HepG2 (cell line): ENCODE data around the gene PSORS1C2. TPM values are rescaled to one million over a fixed set of nuclear protein-coding genes. Genes with fewer than 3 reads are reported as not detected.

Experiments used
- ATAC-seq: fragments of 200-7000 bp; cut with Tn5 transposase; 3 replicates; pipeline ENCODE4 v1.9.1; 2020; ENCODE audit warnings: mild to moderate bottlenecking, moderate library complexity
- BruUV-seq: library from RNA; stranded (reverse); fragments of 400-500 nt; replicated peaks from 2 replicates; lab custom pipeline; 2021; lab: Mats Ljungman, UMichigan
- CTCF ChIA-PET: fragments of 300-600 bp; formaldehyde crosslinking; extraction: SDS; loops from one replicate; lab custom pipeline; 2021; ENCODE audit warnings: low total read pairs, inconsistent platforms, low intra/inter-chr PET ratio; lab: Yijun Ruan, JAX
- POLR2A ChIA-PET: fragments of 350-600 bp; sonication (Branson Sonifier 250); formaldehyde crosslinking; loops from one replicate; lab custom pipeline; 2020; ENCODE audit warnings: antibody characterized with exemption, inconsistent platforms; lab: Yijun Ruan, JAX
- DNase-seq: peaks from one replicate; pipeline ENCODE4 v3.0.0-alpha.2; 2015; ENCODE audit warnings: low spot score
- FAIRE-seq: peaks from 3 replicates; lab custom pipeline; 2011; peaks lifted over from hg19 to GRCh38; lab: Jason Lieb, UNC
- H2AFZ ChIP-seq: one replicate; pipeline ENCODE4 v1.6.1; 2011; ENCODE audit warnings: low read length, inconsistent platforms
- H3K27ac ChIP-seq: fragments of 300-600 bp; 3 replicates; pipeline ENCODE4 v1.8.0; 2011; ENCODE audit warnings: mixed run types, mild to moderate bottlenecking, mixed read lengths, low read length, inconsistent platforms; ENCODE audit not compliant: insufficient read depth; ENCODE audit errors: extremely low read length
- H3K27me3 ChIP-seq, 2 experiments: fragments of 200-600 bp in 1 of 2; 2 replicates in 1 of 2; 3 replicates in 1 of 2; pipeline versions ENCODE4 v1.6.0 to v1.8.0; 2011; ENCODE audit warnings: low read length in 2 of 2, mild to moderate bottlenecking in 2 of 2, moderate library complexity in 2 of 2, inconsistent platforms in 1 of 2; ENCODE audit not compliant: insufficient read depth in 2 of 2, control insufficient read depth in 1 of 2
- H3K36me3 ChIP-seq, 2 experiments: fragments of 200-600 bp in 1 of 2; replicated peaks in 1 of 2; 2 replicates in 1 of 2; 3 replicates in 1 of 2; pipeline versions ENCODE4 v1.5.1 to v1.8.0; 2011; ENCODE audit warnings: low read length in 2 of 2, inconsistent platforms in 1 of 2; ENCODE audit not compliant: insufficient read depth in 2 of 2, control insufficient read depth in 1 of 2
- H3K4me1 ChIP-seq: 2 replicates; pipeline ENCODE4 v1.5.1; 2012; ENCODE audit warnings: low read length, inconsistent platforms; ENCODE audit not compliant: insufficient read depth
- H3K4me2 ChIP-seq: 2 replicates; pipeline ENCODE4 v1.6.0; 2011; ENCODE audit warnings: low read depth, low read length, inconsistent platforms
- H3K4me3 ChIP-seq, 3 experiments: fragments of 200-600 bp in 1 of 3; sonication (generic), shearing (Covaris generic) in 1 of 3; replicated peaks in 1 of 3; 2 replicates each; pipeline ENCODE4 v1.5.1; 2011 to 2016; ENCODE audit warnings: low read length in 3 of 3, inconsistent platforms in 2 of 3, low read depth in 2 of 3, mild to moderate bottlenecking in 2 of 3, control low read depth in 1 of 3, mixed read lengths in 1 of 3; ENCODE audit not compliant: insufficient read depth in 1 of 3
- H3K79me2 ChIP-seq: one replicate; pipeline ENCODE4 v1.6.1; 2011; ENCODE audit warnings: low read length, inconsistent platforms; ENCODE audit not compliant: insufficient read depth
- H3K9ac ChIP-seq: 2 replicates; pipeline ENCODE4 v1.6.0; 2011; ENCODE audit warnings: mild to moderate bottlenecking, low read depth, low read length, inconsistent platforms; ENCODE audit not compliant: insufficient read depth
- H3K9me3 ChIP-seq: 2 replicates; pipeline ENCODE4 v1.5.1; 2012; ENCODE audit warnings: mild to moderate bottlenecking, low read length
- H4K20me1 ChIP-seq: 2 replicates; pipeline ENCODE4 v1.6.0; 2011; ENCODE audit warnings: inconsistent platforms, mild to moderate bottlenecking, low read length, moderate library complexity; ENCODE audit not compliant: insufficient read depth
- ARID4A ChIP-seq: sonication (generic); formaldehyde crosslinking; IDR thresholded peaks from 2 replicates; pipeline ENCODE4 v1.5.0; 2020; ENCODE audit warnings: mild to moderate bottlenecking, missing genetic modification reagents, borderline replicate concordance
- CC2D1A ChIP-seq: sonication (generic); formaldehyde crosslinking; IDR thresholded peaks from 2 replicates; pipeline ENCODE4 v1.8.1; 2023; ENCODE audit warnings: mild to moderate bottlenecking, missing genetic modification reagents
- DNMT1 ChIP-seq: sonication (generic); formaldehyde crosslinking; IDR thresholded peaks from 2 replicates; pipeline ENCODE4 v1.5.1; 2020; ENCODE audit warnings: mild to moderate bottlenecking, missing genetic modification reagents
- KDM5B ChIP-seq: sonication (generic); formaldehyde crosslinking; IDR thresholded peaks from 2 replicates; pipeline ENCODE4 v1.4.0; 2020; ENCODE audit warnings: missing genetic modification reagents, mild to moderate bottlenecking, borderline replicate concordance
- MLLT10 ChIP-seq: sonication (generic); formaldehyde crosslinking; IDR thresholded peaks from 2 replicates; pipeline ENCODE4 v1.4.0; 2020; ENCODE audit warnings: missing genetic modification reagents
- NFKBIZ ChIP-seq: IDR thresholded peaks from 2 replicates; pipeline ENCODE4 v1.6.1; 2018; ENCODE audit warnings: missing genetic modification reagents, missing compliant biosample characterization
- ONECUT2 ChIP-seq: sonication (generic); formaldehyde crosslinking; IDR thresholded peaks from 2 replicates; pipeline ENCODE4 v1.4.0; 2020; ENCODE audit warnings: missing genetic modification reagents
- REXO4 ChIP-seq: sonication (generic); formaldehyde crosslinking; IDR thresholded peaks from 2 replicates; pipeline ENCODE4 v1.8.0; 2022; ENCODE audit warnings: missing genetic modification reagents, mild to moderate bottlenecking, borderline replicate concordance
- SETDB1 ChIP-seq: sonication (generic); formaldehyde crosslinking; IDR thresholded peaks from 2 replicates; pipeline ENCODE4 v1.5.1; 2020; ENCODE audit warnings: missing genetic modification reagents, mild to moderate bottlenecking, borderline replicate concordance
- SRY ChIP-seq: sonication (generic); formaldehyde crosslinking; IDR thresholded peaks from 2 replicates; pipeline ENCODE4 v1.8.0; 2022; ENCODE audit warnings: mild to moderate bottlenecking, missing genetic modification reagents
- TCF7L2 ChIP-seq: IDR thresholded peaks from 2 replicates; pipeline ENCODE4 v1.6.1; 2011; ENCODE audit warnings: mild to moderate bottlenecking, low read depth, low read length, moderate library complexity
- YY1 ChIP-seq: IDR thresholded peaks from 2 replicates; pipeline ENCODE4 v1.6.1; 2011; ENCODE audit warnings: low read length, low read depth, moderate library complexity, mild to moderate bottlenecking; ENCODE audit not compliant: insufficient read depth, insufficient replicate concordance
- ZNF136 ChIP-seq: sonication (generic); formaldehyde crosslinking; IDR thresholded peaks from 2 replicates; pipeline ENCODE4 v1.8.1; 2022; ENCODE audit warnings: low read depth, mild to moderate bottlenecking, moderate library complexity, missing genetic modification reagents
- ZNF530 ChIP-seq: sonication (generic); formaldehyde crosslinking; IDR thresholded peaks from 2 replicates; pipeline ENCODE4 v1.5.0; 2020; ENCODE audit warnings: low read depth, mild to moderate bottlenecking, missing genetic modification reagents
- ZNF549 ChIP-seq: sonication (generic); formaldehyde crosslinking; IDR thresholded peaks from 2 replicates; pipeline ENCODE4 v1.5.0; 2020; ENCODE audit warnings: missing genetic modification reagents
- WGBS: methylation state at CpG from one replicate; pipeline ENCODE4 v1.1.6; 2017; ENCODE audit warnings: low lambda C conversion rate; 5-methylcytosine and 5-hydroxymethylcytosine counted together
- in situ Hi-C: cut with HindIII; loops from 2 replicates; pipeline ENCODE4 v1.10.0; 2017; ENCODE audit warnings: low pct_unique_long_range_greater_than_20kb; ENCODE audit not compliant: extremely low pct_ligation_motif_present
- intact Hi-C: fragments of 100-400 bp; cut with micrococcal nuclease; formaldehyde crosslinking; loops from one replicate; pipeline ENCODE4 v1.10.0; 2022; ENCODE audit not compliant: unreplicated experiment
- polyA plus RNA-seq, 8 experiments: library from polyadenylated mRNA; depleted of rRNA in 3 of 8; stranded (reverse) in 7 of 8; unstranded in 1 of 8; fragments of >200 nt; fragmentation: Illumina TruSeq in 4 of 8; extraction: Trizol in 4 of 8; gene quantifications; 2 replicates each; pipeline versions ENCODE4 v1.2.1 to v1.2.3, GENCODE V29; 2011 to 2016; ENCODE audit warnings: low read depth in 4 of 8, missing spikeins in 1 of 8, mixed read lengths in 1 of 8; ENCODE audit not compliant: insufficient read depth in 1 of 8
- total RNA-seq, 5 experiments: library from RNA; depleted of rRNA; stranded (reverse); fragments of >200 nt; fragmentation: Illumina TruSeq; extraction: Trizol; gene quantifications; 2 replicates each; pipeline ENCODE4 v1.2.3, GENCODE V29; 2016; ENCODE audit warnings: low read depth in 1 of 5
- TF ChIP-seq, protein P1 (sequence below): sonication (generic); formaldehyde crosslinking; IDR thresholded peaks from 2 replicates; pipeline ENCODE4 v1.4.0; 2020; ENCODE audit warnings: missing genetic modification reagents

PSORS1C2 gene
- total and polyA plus RNA-seq, 2 of the 13 experiments (the other 11 are each of a cell fraction or from before 2014, with no cell fraction given): not detected

DNA sequence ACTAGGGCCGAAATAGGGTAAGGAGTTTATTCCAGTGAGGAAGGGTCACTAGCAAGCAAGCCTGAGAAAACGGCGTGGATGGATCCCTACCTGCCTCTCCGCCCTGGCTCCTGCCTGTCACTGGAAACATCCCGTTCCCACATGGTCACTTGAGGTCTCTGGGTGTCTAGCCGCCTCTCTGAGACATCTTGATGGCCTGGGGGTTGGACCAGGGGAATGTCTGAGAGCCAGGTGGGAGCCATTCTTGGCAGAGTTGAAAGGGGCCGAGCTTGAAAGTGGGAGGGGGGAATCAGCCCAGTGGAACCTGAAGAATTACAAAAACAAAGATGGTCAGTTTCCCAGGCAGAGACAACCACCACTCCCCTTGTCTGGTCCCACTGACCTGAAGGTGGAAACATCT, 17.8 kb upstream of the PSORS1C2 start (continued):
- TF ChIP-seq, protein P1, sequence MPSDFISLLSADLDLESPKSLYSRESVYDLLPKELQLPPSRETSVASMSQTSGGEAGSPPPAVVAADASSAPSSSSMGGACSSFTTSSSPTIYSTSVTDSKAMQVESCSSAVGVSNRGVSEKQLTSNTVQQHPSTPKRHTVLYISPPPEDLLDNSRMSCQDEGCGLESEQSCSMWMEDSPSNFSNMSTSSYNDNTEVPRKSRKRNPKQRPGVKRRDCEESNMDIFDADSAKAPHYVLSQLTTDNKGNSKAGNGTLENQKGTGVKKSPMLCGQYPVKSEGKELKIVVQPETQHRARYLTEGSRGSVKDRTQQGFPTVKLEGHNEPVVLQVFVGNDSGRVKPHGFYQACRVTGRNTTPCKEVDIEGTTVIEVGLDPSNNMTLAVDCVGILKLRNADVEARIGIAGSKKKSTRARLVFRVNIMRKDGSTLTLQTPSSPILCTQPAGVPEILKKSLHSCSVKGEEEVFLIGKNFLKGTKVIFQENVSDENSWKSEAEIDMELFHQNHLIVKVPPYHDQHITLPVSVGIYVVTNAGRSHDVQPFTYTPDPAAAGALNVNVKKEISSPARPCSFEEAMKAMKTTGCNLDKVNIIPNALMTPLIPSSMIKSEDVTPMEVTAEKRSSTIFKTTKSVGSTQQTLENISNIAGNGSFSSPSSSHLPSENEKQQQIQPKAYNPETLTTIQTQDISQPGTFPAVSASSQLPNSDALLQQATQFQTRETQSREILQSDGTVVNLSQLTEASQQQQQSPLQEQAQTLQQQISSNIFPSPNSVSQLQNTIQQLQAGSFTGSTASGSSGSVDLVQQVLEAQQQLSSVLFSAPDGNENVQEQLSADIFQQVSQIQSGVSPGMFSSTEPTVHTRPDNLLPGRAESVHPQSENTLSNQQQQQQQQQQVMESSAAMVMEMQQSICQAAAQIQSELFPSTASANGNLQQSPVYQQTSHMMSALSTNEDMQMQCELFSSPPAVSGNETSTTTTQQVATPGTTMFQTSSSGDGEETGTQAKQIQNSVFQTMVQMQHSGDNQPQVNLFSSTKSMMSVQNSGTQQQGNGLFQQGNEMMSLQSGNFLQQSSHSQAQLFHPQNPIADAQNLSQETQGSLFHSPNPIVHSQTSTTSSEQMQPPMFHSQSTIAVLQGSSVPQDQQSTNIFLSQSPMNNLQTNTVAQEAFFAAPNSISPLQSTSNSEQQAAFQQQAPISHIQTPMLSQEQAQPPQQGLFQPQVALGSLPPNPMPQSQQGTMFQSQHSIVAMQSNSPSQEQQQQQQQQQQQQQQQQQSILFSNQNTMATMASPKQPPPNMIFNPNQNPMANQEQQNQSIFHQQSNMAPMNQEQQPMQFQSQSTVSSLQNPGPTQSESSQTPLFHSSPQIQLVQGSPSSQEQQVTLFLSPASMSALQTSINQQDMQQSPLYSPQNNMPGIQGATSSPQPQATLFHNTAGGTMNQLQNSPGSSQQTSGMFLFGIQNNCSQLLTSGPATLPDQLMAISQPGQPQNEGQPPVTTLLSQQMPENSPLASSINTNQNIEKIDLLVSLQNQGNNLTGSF (CRISPR knock-in tag): no peak
- no peak for TF ChIP-seq ZNF549 (CRISPR knock-in tag)
- no peak for TF ChIP-seq SRY
- TF ChIP-seq SETDB1 (CRISPR knock-in tag): no peak
- TF ChIP-seq, all 625 proteins: peak for 0

- no peak overlapping the region for H3K4me2 ChIP-seq
- H3K36me3 ChIP-seq: peaks cover 3 to 26% of the 10 kb centered on the region in 2 experiments; a peak in 4 of 5 replicates
- H3K9me3 ChIP-seq: no peaks in the 10 kb centered on the region
- POLR2A ChIA-PET: no interaction called here
- in situ Hi-C loops: no loop called here
- no peak for DNase-seq
- no peak overlapping the region for H2AFZ ChIP-seq
- H3K27ac ChIP-seq: no peak overlapping the region
- no peak for ATAC-seq
- no peak for FAIRE-seq
- BruUV-seq: no TSS peak
- CTCF ChIA-PET: no interaction called here
- no peaks in the 10 kb centered on the region for H3K79me2 ChIP-seq
- 97% methylated on average over 11 of the region's 15 CpGs for WGBS
- intact Hi-C loops: no loop called here
- H3K9ac ChIP-seq: no peak overlapping the region
- no peaks in the 10 kb centered on the region for H3K27me3 ChIP-seq
- H3K4me3 ChIP-seq: no peak overlapping the region
- H3K4me1 ChIP-seq: peaks cover 17% of the 10 kb centered on the region
- no peaks in the 10 kb centered on the region for H4K20me1 ChIP-seq
- TF ChIP-seq NFKBIZ (CRISPR knock-in tag) (no peak), ZNF530 (no peak), YY1 (no peak), TCF7L2 (no peak), CC2D1A (CRISPR knock-in tag) (no peak), ZNF136 (CRISPR knock-in tag) (no peak), REXO4 (CRISPR knock-in tag) (no peak), ONECUT2 (no peak), MLLT10 (CRISPR knock-in tag) (no peak), DNMT1 (no peak), KDM5B (no peak), ARID4A (CRISPR knock-in tag) (no peak)
Measured at GRCh38 chr6:31154436-31154835, 15.6 kb upstream of the PSORS1C2 start.
